ENCODE measurements around the gene VSNL1.

DNA sequence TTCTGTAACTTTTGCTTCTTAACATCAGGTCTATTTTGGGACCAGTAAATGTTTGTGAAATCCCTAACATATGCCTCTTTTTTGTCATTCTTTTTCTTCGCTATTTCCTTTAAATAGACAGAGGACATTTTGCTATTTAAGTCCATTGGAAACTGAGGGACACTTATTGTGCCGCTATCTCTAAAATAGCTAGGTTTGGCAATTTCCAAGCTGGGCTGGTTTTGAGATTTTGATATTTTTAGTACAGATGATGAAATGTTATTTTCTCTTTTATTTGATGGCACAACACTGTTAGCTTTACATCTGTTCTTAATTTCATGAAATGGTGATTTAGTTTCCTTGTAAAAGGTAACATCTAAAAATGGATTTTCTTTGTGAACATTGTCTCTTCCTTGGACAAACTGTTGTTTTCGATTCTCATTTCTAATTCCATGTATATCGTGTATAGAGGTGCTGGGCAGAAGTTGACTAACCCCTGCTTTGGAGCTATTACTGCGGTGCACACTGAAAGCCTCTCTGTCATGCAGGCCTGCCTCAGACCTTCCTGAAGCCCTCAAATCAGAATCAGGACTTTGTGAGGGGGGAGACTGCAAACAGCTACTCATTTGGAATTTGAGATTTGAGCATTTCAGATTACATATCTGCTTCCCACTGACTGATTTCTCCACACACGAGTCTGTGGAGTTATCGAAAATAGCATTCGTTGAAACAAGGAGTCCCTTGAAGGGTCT is 22.9 kb upstream of the VSNL1 start:
- TF ChIP-seq POLR2A (IDR thresholded peaks at IDR 0.05), result no peak
- TF ChIP-seq, protein P1, sequence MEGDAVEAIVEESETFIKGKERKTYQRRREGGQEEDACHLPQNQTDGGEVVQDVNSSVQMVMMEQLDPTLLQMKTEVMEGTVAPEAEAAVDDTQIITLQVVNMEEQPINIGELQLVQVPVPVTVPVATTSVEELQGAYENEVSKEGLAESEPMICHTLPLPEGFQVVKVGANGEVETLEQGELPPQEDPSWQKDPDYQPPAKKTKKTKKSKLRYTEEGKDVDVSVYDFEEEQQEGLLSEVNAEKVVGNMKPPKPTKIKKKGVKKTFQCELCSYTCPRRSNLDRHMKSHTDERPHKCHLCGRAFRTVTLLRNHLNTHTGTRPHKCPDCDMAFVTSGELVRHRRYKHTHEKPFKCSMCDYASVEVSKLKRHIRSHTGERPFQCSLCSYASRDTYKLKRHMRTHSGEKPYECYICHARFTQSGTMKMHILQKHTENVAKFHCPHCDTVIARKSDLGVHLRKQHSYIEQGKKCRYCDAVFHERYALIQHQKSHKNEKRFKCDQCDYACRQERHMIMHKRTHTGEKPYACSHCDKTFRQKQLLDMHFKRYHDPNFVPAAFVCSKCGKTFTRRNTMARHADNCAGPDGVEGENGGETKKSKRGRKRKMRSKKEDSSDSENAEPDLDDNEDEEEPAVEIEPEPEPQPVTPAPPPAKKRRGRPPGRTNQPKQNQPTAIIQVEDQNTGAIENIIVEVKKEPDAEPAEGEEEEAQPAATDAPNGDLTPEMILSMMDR (IDR thresholded peaks at IDR 0.05), result no peak

Measured in vagina (tissue), 2 donors.